HG02610 (cell line): ENCODE data around the gene DRAP1.
"Not testable (repeated sequence)": the region's sequence is repeated elsewhere in the genome, so short reads cannot be mapped to it uniquely, and the experiment has no call there.

ENCODE experiments used
- ATAC-seq: cut with Tn5 transposase; IDR thresholded peaks from one replicate; pipeline ENCODE4 v1.9.1; 2021; ENCODE audit warnings: mild to moderate bottlenecking, moderate library complexity; ENCODE audit not compliant: unreplicated experiment

DRAP1 gene

GRCh38 chr11:65927904-65928397 is 8.7 kb downstream of the DRAP1 start:
- peak; percentile 77 for ATAC-seq

- no peak for ATAC-seq
These were observed 9.4 kb downstream of the DRAP1 start for GRCh38 chr11:65928667-65929066.

- ATAC-seq, result no peak
These were observed 12.7 kb downstream of the DRAP1 start for GRCh38 chr11:65931773-65932557.

GRCh38 chr11:65932558-65932919 is 13.3 kb downstream of the DRAP1 start:
- ATAC-seq, result no peak

GRCh38 chr11:65934014-65934413 is 14.8 kb downstream of the DRAP1 start:
- ATAC-seq, result no peak

- no peak for ATAC-seq
These were observed 18.5 kb downstream of the DRAP1 start for GRCh38 chr11:65937766-65938165.

- ATAC-seq, result no peak
These were observed 22.6 kb downstream of the DRAP1 start for GRCh38 chr11:65941720-65942310.

GRCh38 chr11:65942531-65942930 is 23.3 kb downstream of the DRAP1 start:
- no peak for ATAC-seq

GRCh38 chr11:65944191-65944590 is 25.0 kb downstream of the DRAP1 start:
- ATAC-seq, result no peak

GRCh38 chr11:65944767-65945166 is 25.5 kb downstream of the DRAP1 start:
- no peak for ATAC-seq

- ATAC-seq, result no peak
These were observed 26.2 kb downstream of the DRAP1 start, which contains the start of gene TSGA10IP for GRCh38 chr11:65945430-65945911. TSS of gene TSGA10IP (plus strand) at chr11:65945480. CDS start at chr11:65945676, 196 bp downstream.

GRCh38 chr11:65945941-65946558 is 26.8 kb downstream of the DRAP1 start:
- ATAC-seq, result no peak

GRCh38 chr11:65946655-65947054 is 27.4 kb downstream of the DRAP1 start:
- no peak for ATAC-seq

- no peak for ATAC-seq
These were observed 27.9 kb downstream of the DRAP1 start for GRCh38 chr11:65947133-65947532.

- no peak for ATAC-seq
These were observed 28.4 kb downstream of the DRAP1 start for GRCh38 chr11:65947603-65948125.

GRCh38 chr11:65950711-65951110 is 31.5 kb downstream of the DRAP1 start:
- not testable (repeated sequence) for ATAC-seq

GRCh38 chr11:65951641-65952040 is 32.4 kb downstream of the DRAP1 start:
- not testable (repeated sequence) for ATAC-seq

GRCh38 chr11:65952052-65952521 is 32.9 kb downstream of the DRAP1 start:
- ATAC-seq, result no peak

- ATAC-seq, result no peak
These were observed 34.2 kb downstream of the DRAP1 start for GRCh38 chr11:65953471-65953870.

GRCh38 chr11:65954771-65955170 is 35.5 kb downstream of the DRAP1 start:
- ATAC-seq, result no peak

GRCh38 chr11:65958291-65958690 is 39.1 kb downstream of the DRAP1 start:
- ATAC-seq, result no peak
